Measurements from ENCODE around the gene MYORG.

DNA sequence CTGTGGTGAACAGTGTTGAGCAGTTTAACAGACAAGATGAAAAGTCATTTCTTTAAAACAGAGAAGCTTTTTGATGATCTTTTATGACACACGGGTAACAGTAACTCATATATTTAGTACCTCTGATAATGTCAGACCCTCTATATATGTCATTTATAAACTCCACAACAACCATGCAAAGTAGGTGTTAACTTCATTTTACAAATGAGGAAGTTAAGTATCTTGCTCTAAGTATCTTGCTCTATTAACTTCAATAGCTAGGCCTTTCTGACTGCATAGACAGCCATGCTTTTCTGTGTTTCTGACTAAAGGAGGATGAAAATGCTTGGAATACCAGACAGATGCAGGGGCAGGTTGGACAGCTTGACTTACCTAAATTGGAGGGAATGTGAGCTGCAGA, 45.5 kb downstream of the MYORG start:
- no peak for TF ChIP-seq CTCF (IDR thresholded peaks at IDR 0.05; ENCODE audit: poor library complexity)
- no peak for TF ChIP-seq EZH2 (IDR thresholded peaks at IDR 0.05; ENCODE audit: borderline replicate concordance)
